CD4-positive, alpha-beta T cell treated with Interleukin-21 for 1 hour (primary cell): ENCODE measurements around the gene POLR2J3.
"Not testable (repeated sequence)": the region's sequence is repeated elsewhere in the genome, so short reads cannot be mapped to it uniquely, and the experiment has no call there.

Experiments used
- DNase-seq: peaks from one replicate; pipeline ENCODE4 v3.0.0-alpha.2; 2020

Gene POLR2J3

DNA sequence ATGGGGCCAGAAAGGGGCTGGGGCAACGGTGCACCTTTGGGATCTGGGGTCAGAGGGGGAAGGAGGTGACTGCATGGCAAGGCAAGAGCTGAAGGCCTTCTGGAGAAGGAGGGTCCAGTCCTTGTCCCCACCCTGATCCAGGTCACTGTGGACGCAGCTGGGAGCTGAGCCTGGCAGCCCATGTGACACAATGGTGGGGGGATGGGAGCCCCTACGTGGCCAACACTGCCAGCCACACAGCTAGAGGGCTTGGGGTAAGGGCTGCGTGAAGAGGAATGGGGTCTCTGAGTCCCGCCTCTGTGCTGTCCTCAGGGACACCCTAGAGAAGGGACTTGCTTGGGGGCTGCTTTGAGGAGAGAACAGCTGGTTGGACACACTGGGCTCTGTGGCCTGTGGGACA is 9.3 kb upstream of the POLR2J3 start:
- DNase-seq = not testable (repeated sequence)

- DNase-seq = not testable (repeated sequence)
Observed at GRCh38 chr7:102578486-102578885, 6.1 kb upstream of the POLR2J3 start.

DNA sequence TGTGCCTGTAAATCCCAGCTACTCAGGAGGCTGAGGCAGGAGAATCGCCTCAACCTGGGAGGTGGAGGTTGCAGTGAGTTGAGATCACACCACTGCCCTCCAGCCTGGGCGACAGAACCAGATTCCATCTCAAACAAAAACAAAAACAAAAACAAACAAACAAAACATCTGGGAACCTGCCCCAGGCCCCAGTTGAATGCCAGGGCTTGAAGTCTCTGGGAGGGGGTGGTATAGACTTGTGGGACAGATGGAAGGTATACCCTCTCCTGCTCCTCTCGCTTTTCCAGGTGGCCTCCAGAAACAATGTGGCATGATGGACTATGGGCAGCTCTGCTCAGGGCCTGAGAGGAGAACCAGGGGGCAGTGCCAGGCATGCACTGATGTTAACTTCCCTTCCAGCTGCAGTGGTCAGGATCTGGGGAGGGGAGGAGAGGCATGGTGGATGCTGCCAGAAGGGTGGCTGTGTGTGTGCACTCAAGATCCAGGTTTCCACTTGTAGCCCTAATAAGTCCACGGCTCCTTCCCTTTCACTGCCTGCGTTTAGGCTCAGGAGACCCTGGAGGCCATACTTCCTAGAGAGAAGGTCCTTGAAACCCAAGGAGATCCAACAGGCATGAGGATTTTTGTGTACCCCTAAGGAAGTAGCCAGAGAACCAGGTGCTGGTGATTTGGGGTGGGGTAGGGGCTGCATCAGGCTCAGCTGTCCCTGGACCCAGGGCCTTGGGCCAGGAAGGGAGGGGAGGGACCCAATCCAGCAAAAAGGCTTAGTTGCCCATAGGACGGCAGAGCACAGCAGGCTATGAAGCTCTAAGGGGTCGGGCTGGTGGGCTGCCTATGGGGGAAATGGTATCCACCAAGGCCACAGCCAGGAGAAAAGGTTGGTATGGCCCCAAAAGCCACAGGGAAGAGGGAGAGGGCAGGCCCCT is 5.2 kb upstream of the POLR2J3 start:
- DNase-seq = not testable (repeated sequence)

- DNase-seq = not testable (repeated sequence)
Observed at GRCh38 chr7:102576363-102576762, 4.0 kb upstream of the POLR2J3 start.

GRCh38 chr7:102574607-102575006 is 2.2 kb upstream of the POLR2J3 start:
- DNase-seq = not testable (repeated sequence)

DNA sequence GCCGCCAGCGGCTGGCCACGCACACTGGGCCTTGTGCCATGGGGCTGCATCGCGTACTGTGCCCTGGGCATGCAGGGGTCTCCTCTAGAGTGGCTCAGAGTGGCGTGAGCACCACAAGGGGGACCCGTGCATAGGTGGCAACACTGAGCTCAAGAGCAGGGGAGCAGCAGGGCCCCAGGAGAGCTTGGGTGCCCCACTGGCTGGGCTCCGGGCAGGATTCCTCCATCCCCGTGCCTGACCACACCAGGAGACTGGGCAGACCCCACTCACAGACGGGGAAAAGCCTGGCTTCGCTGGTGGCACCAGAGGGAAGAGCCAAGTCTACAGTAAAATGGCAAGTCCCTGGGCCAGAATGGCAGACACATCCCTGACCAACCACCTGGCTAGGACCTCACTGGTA is 3.8 kb downstream of the POLR2J3 start:
- not testable (repeated sequence) for DNase-seq

DNA sequence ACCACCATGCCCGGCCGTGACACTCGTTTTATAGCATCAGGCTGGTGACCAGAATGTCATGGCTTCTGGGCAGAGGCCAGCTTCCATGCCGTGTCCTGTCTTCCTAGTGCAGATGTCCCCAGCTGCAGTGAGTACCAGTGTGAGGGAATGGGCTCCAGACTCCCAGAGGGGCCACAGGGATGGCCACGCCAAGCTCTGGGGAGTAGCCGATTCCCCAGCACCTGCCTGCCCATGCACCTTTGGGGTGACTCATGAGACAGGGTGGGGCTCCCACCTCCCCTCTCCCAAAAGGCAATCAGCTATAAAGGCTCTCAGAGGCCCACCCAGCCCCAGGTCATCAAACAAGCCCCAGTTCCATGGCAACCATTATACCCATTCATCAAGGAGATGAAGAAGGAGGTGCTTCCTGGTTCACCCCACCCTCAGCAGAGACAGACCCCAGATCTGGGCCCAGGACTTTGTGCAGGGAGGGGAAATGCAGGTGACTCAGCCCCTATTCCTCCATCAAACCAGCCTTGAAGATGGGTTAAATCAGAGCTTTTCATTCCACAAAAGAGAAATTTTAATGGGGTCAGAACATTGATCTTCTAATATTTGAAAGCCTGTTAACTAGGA is 21.5 kb downstream of the POLR2J3 start, which contains the start of gene SPDYE2:
Gene SPDYE2 (plus strand): TSS at position 419 of the 615 bp plus-strand sequence. CDS start 2,030 bp downstream, outside the sequence.
- DNase-seq = not testable (repeated sequence)

- not testable (repeated sequence) for DNase-seq
Observed at GRCh38 chr7:102546353-102546752, 26.0 kb downstream of the POLR2J3 start.

GRCh38 chr7:102545288-102545687 is 27.1 kb downstream of the POLR2J3 start:
- DNase-seq = not testable (repeated sequence)

GRCh38 chr7:102544372-102544771 is 28.0 kb downstream of the POLR2J3 start:
- DNase-seq = not testable (repeated sequence)

DNA sequence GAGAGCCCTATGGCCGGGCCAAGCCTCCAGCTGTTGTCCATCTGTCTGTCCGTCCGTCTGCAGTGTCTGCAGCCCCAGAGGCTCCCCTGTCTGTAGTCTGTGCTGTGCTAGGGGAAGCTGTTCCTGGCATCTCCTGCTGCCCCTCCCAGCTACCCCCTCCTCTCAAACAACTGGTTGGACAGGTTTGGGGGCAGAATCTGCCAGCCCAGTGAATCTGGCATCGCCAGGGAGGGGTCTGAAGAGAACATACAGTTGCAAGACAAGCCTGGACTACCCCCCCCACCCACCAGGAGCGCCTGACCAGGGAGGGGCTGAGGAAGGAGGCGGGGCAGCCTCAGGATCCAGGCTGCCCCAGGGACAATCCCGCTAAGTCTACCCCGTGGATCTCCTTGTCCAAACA is 28.8 kb downstream of the POLR2J3 start, which contains the start of gene UPK3BL2:
Gene UPK3BL2 (minus strand): TSS at position 101 of the 400 bp plus-strand sequence. CDS start 60 bp downstream, at position 41.
- DNase-seq = not testable (repeated sequence)

DNA sequence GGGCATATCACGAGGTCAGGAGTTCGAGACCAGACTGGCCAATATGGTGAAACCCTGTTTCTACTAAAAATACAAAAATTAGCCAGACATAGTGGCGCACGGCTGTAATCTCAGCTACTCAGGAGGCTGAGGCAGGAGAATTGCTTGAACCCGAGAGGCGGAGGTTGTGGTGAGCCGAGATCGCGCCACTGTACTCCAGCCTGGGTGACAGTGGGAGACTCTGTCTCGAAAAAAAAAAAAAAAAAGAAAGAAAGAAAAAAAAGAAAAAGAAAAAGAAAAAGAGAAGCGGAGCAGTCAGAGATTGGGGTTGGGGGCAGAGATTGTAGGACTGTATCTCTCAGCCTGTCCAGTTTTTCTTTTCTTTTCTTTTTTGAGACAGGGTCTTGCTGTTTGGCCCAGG is 29.6 kb downstream of the POLR2J3 start:
- DNase-seq = not testable (repeated sequence)

DNA sequence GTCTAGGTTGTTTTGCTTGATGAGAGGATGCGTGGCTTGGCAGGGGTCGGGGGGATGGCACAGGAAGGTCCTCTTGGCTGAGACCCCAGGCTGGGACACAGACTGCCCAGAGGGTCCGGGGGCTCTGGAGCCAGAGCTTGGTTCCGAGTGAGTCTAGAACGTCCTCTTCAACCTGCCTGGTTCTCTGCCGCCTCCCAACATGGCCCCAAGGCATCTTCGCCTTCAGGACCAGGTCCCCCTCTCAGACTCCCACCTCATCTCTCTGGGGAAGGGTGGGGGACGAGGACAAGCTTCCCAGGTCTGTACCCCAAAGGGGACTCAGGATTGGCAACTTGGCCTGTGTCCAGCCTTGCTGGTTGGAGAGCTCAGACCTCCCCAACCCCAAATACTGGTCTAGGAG is 30.3 kb downstream of the POLR2J3 start:
- not testable (repeated sequence) for DNase-seq

DNA sequence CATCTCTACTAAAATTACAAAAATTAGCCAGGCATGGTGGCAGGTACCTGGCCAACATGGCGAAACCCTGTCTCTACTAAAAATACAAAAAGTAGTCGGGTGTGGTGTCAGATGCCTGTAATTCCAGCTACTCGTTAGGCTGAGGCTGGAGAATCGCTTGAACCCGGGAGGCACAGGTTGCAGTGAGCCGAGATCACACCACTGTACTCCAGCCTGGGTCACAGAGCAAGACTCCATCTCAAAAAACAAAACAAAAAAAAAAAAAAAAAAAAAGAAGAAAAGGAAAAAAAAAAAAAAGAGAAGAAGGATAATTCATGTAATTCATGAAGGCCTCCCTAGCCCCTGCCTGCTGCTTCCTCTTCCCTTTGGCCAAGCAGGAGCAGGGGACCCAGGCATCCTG is 31.8 kb downstream of the POLR2J3 start:
- not testable (repeated sequence) for DNase-seq

- DNase-seq = not testable (repeated sequence)
Observed at GRCh38 chr7:102535062-102535615, 37.2 kb downstream of the POLR2J3 start.

DNA sequence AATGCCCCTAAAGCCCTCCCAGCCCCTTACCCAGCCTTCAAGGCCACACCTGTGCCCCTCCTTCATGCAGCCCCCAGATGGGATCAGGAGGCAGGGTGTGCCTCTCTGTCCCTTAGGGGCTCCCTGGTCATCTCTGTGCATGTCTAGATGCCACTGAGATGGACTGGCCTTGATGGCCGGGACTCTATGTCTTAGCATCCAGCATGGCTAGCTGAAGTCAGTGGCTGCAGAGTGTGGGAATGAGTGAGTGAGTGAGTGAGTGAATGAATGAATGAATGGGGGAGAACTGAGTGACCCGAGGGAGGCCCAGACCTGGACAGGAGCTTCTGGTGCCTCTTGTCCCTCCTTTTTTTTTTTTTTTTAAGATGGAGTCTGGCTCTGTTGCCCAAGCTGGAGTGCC is 40.3 kb downstream of the POLR2J3 start:
- DNase-seq = not testable (repeated sequence)

GRCh38 chr7:102531583-102531982 is 40.8 kb downstream of the POLR2J3 start:
- not testable (repeated sequence) for DNase-seq

- DNase-seq = not testable (repeated sequence)
Observed at GRCh38 chr7:102527822-102528793, 44.3 kb downstream of the POLR2J3 start.

GRCh38 chr7:102527182-102527581 is 45.2 kb downstream of the POLR2J3 start:
- not testable (repeated sequence) for DNase-seq

- DNase-seq = not testable (repeated sequence)
Observed at GRCh38 chr7:102524803-102525202, 47.6 kb downstream of the POLR2J3 start.

DNA sequence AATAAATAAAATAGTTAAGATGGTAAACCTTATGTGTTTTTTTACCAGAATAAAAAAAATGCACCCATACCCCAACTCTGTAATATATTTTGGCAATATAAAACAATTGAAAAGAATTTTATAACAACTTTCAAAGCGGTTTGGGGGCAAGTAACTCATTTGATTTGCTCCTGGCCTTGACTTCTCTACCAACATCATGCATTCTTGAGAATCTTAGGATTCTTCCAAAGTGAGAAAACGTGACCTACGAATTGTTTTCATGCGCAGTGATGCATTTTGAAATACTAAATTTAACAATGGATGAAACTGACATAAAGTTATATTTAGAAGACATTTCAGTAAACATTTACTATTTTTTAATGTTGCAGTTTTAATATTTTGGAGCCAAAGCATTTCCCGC is 51.6 kb downstream of the POLR2J3 start:
- DNase-seq = not testable (repeated sequence)
